Cerebellar nuclear complex (tissue), 1 donor: Measurements from ENCODE around the gene ATP13A4.

ENCODE experiments used
- DNase-seq, 2 experiments: peaks; one replicate each; lab custom pipeline; 2025; lab: John Stamatoyannopoulos, UW

Gene ATP13A4

DNA sequence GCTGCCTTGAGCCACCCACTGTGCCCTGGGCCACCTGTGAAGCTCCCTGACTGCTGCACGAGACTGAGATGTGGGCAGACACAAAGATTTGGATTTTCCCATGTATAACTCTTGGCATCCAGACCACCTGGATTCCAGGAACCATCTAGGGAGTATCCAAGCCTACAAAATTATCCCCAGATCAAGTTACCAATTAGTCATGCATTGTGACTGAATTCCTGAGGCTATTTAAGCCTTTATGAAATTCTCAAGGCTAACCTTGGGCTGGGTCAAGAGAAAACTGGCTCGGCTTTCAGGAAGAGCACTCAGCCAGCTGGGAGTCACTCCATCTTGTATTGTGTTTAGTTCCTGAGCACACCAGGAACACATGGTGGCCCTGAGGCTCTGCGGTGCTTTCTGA is 162.8 kb downstream of the ATP13A4 start:
- DNase-seq, result no peak

DNA sequence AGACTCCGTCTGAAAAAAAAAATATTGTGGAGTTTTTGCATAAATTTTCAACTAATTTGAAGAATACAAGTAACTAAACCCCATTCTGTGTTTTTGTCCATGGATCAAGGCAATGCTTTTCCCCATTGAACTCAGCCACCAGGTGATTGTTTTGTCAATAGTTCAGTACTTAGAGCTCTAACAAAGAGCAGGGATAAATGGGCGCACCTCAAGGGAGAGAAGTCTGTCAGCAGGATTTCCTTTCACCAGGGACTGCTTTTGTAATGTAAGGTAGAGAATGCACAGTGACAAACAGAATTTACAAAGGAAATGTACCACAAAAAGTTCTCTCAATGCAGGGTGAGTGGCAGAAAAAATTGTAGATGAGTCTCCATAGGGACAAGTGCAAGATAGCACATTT is 165.4 kb downstream of the ATP13A4 start:
- DNase-seq, result no peak

DNA sequence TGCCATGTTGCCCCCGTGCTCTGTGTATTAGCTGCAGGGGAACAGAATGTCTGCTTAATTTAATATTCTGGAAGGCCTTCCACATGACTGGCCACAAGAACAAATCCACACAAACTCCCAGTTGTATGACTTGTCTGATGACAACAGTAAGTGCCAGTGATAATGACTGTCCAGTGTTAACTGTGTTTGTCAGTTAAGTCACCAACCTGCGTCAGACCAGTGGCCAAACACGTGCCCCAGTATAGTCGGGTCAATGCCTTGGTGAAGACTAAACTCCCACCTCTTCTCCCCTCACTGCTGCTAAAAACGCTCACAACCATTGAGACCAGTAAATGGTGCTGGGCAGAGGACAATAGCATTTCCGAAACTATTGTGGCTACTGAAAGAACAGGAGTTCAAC is 166.3 kb downstream of the ATP13A4 start:
- no peak for DNase-seq

DNA sequence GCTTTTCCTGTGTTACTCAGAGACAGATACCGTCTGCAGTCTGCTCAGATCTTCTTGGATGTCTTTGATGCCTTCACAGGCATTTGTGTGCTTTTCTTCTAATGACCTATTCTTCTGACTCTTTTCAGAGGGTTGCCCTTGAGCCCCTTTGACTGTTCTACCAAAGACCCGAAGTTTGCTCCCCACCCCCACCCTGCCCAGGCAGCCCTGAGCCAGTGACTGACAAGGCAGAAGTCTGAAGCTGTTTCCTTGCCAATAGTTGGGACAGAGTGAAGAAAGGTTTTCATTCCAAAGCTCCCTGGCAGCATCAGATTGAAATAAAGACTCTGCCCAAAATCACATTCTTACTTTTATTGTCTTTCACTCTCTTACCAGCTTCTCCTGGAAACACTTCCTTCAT is 167.1 kb downstream of the ATP13A4 start:
- DNase-seq, result no peak

DNA sequence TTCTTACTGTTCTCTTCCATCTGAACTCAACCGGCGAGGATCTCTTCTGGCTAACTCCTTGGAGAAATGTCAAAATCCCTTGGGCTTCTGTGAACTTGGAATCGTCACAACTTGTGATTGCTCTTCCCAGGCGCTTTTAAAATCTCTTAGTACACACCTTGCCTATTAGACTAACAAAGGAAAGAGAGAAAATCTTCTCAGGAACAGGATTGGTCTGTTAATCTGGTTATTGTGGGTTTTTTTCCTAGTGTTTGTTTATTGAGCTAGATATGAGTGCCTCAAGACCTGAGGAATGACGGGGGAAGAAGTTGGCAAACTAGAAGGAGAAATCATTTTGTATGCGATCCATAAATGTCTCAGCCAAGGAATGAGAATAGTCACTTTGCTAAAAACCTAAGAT is 176.0 kb downstream of the ATP13A4 start, which contains the start of gene ATP13A5:
Gene ATP13A5, minus strand, starts transcription at position 48 of the 400 bp plus-strand sequence. Its CDS starts 28 bp downstream, at position 20.
- DNase-seq, result no peak

DNA sequence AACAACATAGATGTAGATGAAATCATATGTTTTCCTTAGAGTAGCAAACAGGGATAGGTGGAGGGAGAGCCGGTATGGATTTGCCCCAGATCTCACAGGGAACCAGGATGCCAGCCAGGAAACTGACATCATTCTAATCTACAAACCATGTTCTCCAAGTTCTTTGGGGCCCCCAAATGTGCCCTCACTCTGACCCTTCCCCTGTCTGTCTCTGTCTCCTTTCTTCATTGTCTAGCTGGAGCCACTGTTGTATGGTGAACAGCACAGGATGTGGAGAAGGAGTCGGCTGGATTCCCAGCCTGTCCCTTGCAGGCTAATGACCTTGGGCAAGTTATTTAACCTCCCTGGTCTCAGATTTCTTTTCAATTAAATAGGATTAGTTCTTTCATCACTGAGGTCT is 177.1 kb downstream of the ATP13A4 start:
- DNase-seq, result no peak

DNA sequence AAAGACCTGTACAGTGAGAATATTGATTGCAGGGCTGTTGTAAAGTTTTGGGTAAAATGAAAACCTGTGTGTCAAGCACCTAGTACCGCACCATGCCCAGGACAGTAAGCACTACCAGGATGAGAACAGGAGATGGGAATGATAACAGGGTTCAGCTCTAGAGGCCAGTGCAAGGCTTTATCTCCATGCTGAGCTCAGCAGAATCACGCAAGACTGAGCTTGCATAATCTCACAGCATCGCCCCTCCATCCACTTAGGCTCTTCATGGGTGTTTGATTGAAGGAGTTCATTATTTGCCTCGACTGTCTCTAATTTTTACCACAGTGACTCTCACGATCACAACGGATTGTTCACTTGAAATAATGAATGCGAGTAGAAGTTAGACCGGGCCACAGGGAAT is 179.1 kb downstream of the ATP13A4 start:
- DNase-seq, result no peak

DNA sequence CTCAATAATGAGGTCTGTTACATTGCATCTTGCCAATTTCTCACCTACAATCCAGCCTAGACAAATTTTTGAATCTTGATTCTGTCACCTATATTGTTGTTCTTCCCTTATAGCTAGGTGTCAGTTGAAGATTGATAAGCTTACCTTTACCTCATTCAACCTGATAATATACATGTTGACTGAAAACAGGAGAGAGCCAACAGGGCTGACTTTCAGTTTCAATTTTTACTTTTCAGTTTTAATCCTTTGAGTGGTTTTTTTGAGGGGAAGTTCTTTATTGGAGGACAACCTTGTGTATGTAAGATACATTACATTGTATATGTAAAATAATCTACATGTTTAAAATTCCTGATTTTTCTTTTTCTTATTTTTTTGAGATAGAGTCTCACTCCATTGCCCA is 181.9 kb downstream of the ATP13A4 start:
- DNase-seq, result no peak

DNA sequence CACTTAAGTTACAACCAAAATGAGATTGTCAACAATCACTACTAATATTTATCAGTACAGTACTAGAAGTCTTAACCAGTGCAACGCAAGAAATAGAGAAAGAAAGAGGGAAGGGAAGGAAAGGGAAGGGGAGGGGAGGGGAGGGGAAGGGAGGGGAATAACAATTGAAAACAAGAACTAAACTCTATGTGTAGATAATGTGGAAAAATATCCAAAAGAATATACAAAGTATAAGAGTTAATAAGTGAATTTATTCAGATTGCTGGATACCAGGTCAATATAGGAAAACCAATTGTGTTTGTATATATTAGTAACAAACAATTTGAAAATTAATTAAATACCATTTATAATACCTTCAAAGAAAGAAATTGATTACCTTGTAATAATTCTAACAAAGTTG is 186.8 kb downstream of the ATP13A4 start:
- no peak for DNase-seq

DNA sequence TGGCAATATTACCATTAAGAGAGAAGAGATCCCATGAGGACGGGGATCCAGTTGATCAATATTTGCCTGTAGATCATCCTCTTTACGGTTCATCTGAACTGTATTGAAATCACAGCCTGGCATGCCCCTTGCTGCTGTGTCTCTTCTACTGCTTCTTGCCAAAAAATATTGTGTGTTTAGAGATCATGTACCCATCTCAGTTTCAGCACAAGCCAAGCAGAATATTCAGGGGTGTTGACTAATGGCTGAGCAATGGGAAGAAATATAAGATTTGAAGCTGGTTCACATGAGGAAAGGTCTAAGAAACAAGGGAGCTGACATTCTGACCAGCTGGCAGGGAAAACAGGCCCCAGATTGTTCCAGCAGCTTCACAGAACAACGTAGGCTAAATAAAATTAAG is 197.4 kb downstream of the ATP13A4 start:
- no peak for DNase-seq

DNA sequence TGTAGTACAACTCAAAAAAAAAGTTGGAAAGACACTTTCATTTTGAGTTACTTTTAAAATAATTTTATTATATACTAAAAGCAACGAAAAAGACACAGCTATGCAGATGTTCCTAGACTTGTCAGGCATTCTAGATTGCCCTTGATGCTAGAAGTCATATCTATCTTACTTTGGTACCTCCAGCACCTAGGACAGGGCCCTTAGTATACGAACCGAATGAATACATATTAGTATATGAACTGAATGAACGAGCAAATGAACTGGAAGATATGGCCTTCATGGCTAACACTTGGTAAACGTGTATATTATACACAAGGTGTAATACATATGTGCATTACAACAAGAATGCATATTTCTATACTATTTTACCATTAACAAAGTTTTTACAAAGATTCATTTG is 200.3 kb downstream of the ATP13A4 start:
- no peak for DNase-seq
